Gastrocnemius medialis (tissue), 4 donors: ENCODE measurements around the gene CFP.

Experiments used
- CTCF ChIP-seq, 5 experiments: fragments of 450-650 bp in 3 of 5; fragments of 200-600 bp in 2 of 5; sonication (generic) in 2 of 5; IDR thresholded peaks in 4 of 5; conservative IDR thresholded peaks in 1 of 5; 1 replicate in 4 of 5; 2 replicates in 1 of 5; pipeline ENCODE4 v1.5.1; 2016 to 2019; ENCODE audit warnings: antibody characterized with exemption in 5 of 5, mild to moderate bottlenecking in 3 of 5, moderate library complexity in 3 of 5
- POLR2A ChIP-seq, 2 donors: fragments of 450-650 bp; IDR thresholded peaks; one replicate each; pipeline ENCODE4 v1.6.1; 2017; ENCODE audit warnings: antibody characterized with exemption in 2 of 2, mild to moderate bottlenecking in 2 of 2, moderate library complexity in 2 of 2

DNA sequence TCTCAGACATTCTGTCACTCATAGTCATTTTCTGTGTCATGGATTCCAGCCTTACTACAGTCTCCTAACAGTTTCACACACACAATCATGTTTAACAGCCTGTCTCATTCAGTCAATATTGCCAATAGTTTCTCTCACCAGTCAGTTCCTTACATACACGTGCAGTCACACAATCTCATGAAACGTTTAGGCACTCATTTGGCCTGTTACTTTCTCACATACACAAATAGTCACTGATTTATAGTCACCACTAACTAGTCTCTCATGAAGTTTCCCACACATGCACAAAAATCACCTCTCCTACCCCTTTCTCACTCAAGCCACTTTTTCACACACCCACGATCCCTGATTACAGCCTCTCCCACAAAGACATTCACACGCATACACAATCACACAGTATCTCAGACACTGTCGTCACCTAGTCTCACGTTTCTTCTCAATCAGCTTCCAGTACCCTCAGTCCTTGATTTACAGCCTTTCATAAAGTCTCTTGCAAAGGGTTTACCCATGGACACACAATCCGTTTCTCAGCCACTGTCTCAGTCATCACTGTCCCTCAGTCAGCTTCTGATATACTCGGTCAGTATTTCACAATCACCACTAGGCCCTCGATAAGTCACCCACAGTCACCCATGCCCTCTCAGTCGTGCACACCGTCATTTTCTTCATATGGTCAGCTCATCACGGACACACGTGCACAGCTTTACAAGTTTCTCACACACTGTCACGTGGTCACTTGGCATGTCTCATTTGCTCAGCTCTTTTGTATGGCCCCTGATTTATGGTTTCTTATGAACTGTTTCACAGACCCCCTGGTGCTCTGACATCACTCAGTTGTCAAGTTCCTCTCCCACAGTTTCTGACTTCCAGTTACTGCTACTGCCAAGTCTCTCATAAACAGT is 4.2 kb upstream of the CFP start:
- TF ChIP-seq POLR2A (IDR thresholded peaks at IDR 0.05) (no peak), CTCF (IDR thresholded peaks at IDR 0.05 in 4 of 5, conservative IDR thresholded peaks at IDR 0.05 in 1 of 5) (no peak)
